Naive thymus-derived CD4-positive, alpha-beta T cell (primary cell): ENCODE results near the gene GSK3B. TPM values are rescaled to one million over a fixed set of nuclear protein-coding genes. Genes with fewer than 3 reads are reported as not detected.
A peak's percentile ranks its signal among the peaks of the same experiment; 100 is the strongest.

ENCODE experiments used
- ATAC-seq: fragments of 150-1000 bp; cut with Tn5 transposase; 2 replicates; pipeline ENCODE4 v1.10.0; 2021; ENCODE audit warnings: mild to moderate bottlenecking, moderate library complexity
- CTCF ChIA-PET: fragments of 350-600 bp; sonication (Branson Sonifier 250); formaldehyde crosslinking; loops from one replicate; lab custom pipeline; 2021; ENCODE audit warnings: antibody characterized with exemption; lab: Charles Lee
- POLR2A ChIA-PET: fragments of 350-600 bp; sonication (Branson Sonifier 250); formaldehyde crosslinking; loops from one replicate; lab custom pipeline; 2021; ENCODE audit warnings: antibody characterized with exemption, inconsistent platforms; lab: Charles Lee
- DNase-seq, 9 donors: peaks; one replicate each; pipeline versions ENCODE4 v3.0.0 to v3.0.0-alpha.2; 2020 to 2022; ENCODE audit warnings: mixed read lengths in 1 of 9
- H3K27ac ChIP-seq: one replicate; pipeline ENCODE4 v1.7.0; 2013; ENCODE audit warnings: mild to moderate bottlenecking, low read depth, low read length, moderate library complexity
- H3K27me3 ChIP-seq, 2 donors: one replicate each; pipeline ENCODE4 v1.7.0; 2013; ENCODE audit warnings: low read length in 2 of 2, mild to moderate bottlenecking in 2 of 2, moderate library complexity in 2 of 2; ENCODE audit not compliant: control insufficient read depth in 2 of 2, insufficient read depth in 2 of 2
- H3K36me3 ChIP-seq, 3 experiments: 1 replicate in 2 of 3; 2 replicates in 1 of 3; pipeline ENCODE4 v1.7.0; 2013; ENCODE audit warnings: low read length in 3 of 3, mild to moderate bottlenecking in 3 of 3, moderate library complexity in 1 of 3; ENCODE audit not compliant: insufficient read depth in 3 of 3, control insufficient read depth in 2 of 3
- H3K4me1 ChIP-seq, 2 donors: one replicate each; pipeline ENCODE4 v1.7.0; 2013; ENCODE audit warnings: low read length in 2 of 2, mild to moderate bottlenecking in 2 of 2, moderate library complexity in 1 of 2; ENCODE audit not compliant: control insufficient read depth in 2 of 2, insufficient read depth in 2 of 2
- H3K4me3 ChIP-seq: 2 replicates; pipeline ENCODE4 v1.7.0; 2013; ENCODE audit warnings: mild to moderate bottlenecking, low read length
- H3K9me3 ChIP-seq, 3 experiments: 1 replicate in 2 of 3; 2 replicates in 1 of 3; pipeline ENCODE4 v1.7.0; 2013; ENCODE audit warnings: low read length in 3 of 3; ENCODE audit not compliant: control insufficient read depth in 2 of 3
- H3K27ac Mint-ChIP-seq, 9 donors: one replicate each; pipeline ENCODE4 v1.8.0; 2020 to 2022; ENCODE audit warnings: mixed read lengths in 9 of 9, mild to moderate bottlenecking in 8 of 9, moderate library complexity in 5 of 9, inconsistent platforms in 2 of 9
- H3K27me3 Mint-ChIP-seq, 5 donors: one replicate each; pipeline ENCODE4 v1.8.0; 2021 to 2022; ENCODE audit warnings: mixed read lengths in 5 of 5, mild to moderate bottlenecking in 1 of 5
- H3K36me3 Mint-ChIP-seq, 5 donors: one replicate each; pipeline ENCODE4 v1.8.0; 2020 to 2022; ENCODE audit warnings: mixed read lengths in 5 of 5, mild to moderate bottlenecking in 3 of 5, inconsistent platforms in 1 of 5
- H3K4me1 Mint-ChIP-seq, 7 donors: one replicate each; pipeline ENCODE4 v1.8.0; 2020 to 2022; ENCODE audit warnings: mixed read lengths in 7 of 7, mild to moderate bottlenecking in 3 of 7, inconsistent platforms in 1 of 7
- H3K4me3 Mint-ChIP-seq, 10 donors: one replicate each; pipeline ENCODE4 v1.8.0; 2020 to 2022; ENCODE audit warnings: mild to moderate bottlenecking in 10 of 10, mixed read lengths in 10 of 10, moderate library complexity in 6 of 10, inconsistent platforms in 2 of 10
- H3K9me3 Mint-ChIP-seq, 11 donors: one replicate each; pipeline ENCODE4 v1.8.0; 2020 to 2022; ENCODE audit warnings: mixed read lengths in 11 of 11, mild to moderate bottlenecking in 4 of 11, inconsistent platforms in 1 of 11, moderate library complexity in 1 of 11
- intact Hi-C, 2 donors: fragments of 100-400 bp; cut with micrococcal nuclease; formaldehyde crosslinking; loops; one replicate each; pipeline ENCODE4 v1.15.1; 2023
- polyA plus RNA-seq, 2 donors: library from polyadenylated mRNA; unstranded; fragments of 300-500 nt; fragmentation: Illumina TruSeq; gene quantifications; one replicate each; pipeline ENCODE4 v1.2.3, GENCODE V29; 2021
- total RNA-seq, 6 experiments: library from RNA in 5 of 6; stranded (reverse) in 5 of 6; gene quantifications; 1 replicate in 5 of 6; 2 replicates in 1 of 6; pipeline ENCODE4 v1.2.3 and lab custom pipeline; 2021 to 2026

The GSK3B gene
- 10 to 100 TPM; 32.9 to 42.9 (median 38.6) TPM for total RNA-seq
- 10 to 100 TPM; 13.4 to 15.7 TPM for polyA plus RNA-seq
- total RNA-seq (lab: John Stamatoyannopoulos, UW), result 70.1 reads per million, percentile 78 among the genes with 10 or more reads in this experiment

GRCh38 chr3:120093911-120094775 lies at the start of gene GSK3B:
GSK3B (minus strand) TSS chr3:120094447; CDS start chr3:120093434, 1,013 bp downstream.
- DNase-seq, result peak in 7 of 9 donors; percentile 78 to 100 (median 99)
- Histone ChIP-seq H3K9me3 (no peaks in the 10 kb centered on the region), H3K4me3 (peak within 1 kb of the TSS; percentile 90), H3K27me3 (no peaks in the 10 kb centered on the region), H3K4me1 (peaks cover 15 to 32% of the 10 kb centered on the region in 2 donors), H3K36me3 (peaks cover 0 to 11% (median 0%) of the 10 kb centered on the region in 3 experiments), H3K27ac (peak within 1 kb of the TSS; percentile 92)
- peak within 1 kb of the TSS in 1 of 9 donors; percentile 99 for H3K27ac Mint-ChIP-seq
- peaks cover 16 to 33% (median 29%) of the 10 kb centered on the region in 7 donors for H3K4me1 Mint-ChIP-seq
- no peak within 1 kb of the TSS for H3K4me3 Mint-ChIP-seq
- intact Hi-C loops, result loop anchor here (1.0 to 10.0 kb wide), 24 partner anchors 42 to 1653 kb away; partner anchors contain the start of genes ARHGAP31 (in 1 of the 2), B4GALT4 (in 1 of the 2), CFAP91 (in 1 of the 2) and COX17 (in 1 of the 2)
- ChIA-PET POLR2A (interaction anchor here (0.7 to 4.2 kb wide), 20 partner anchors 9 to 1528 kb away, joined by 3 to 29 read pairs (median 5); partner anchors contain the start of genes LRRC58, NDUFB4, TIMMDC1 and TMEM39A), CTCF (interaction anchor here (1.1 kb wide), 1 partner anchor 117 kb away, joined by 3 read pairs; no protein-coding TSS in a partner anchor)
- H3K27me3 Mint-ChIP-seq, result peaks cover 0 to 5% (median 0%) of the 10 kb centered on the region in 5 donors
- ATAC-seq, result peak; percentile 71
- H3K9me3 Mint-ChIP-seq, result no peaks in the 10 kb centered on the region
- peaks cover 0 to 14% (median 7%) of the 10 kb centered on the region in 5 donors for H3K36me3 Mint-ChIP-seq

- Histone ChIP-seq H3K27me3 (no peaks in the 10 kb centered on the region), H3K9me3 (no peaks in the 10 kb centered on the region), H3K4me1 (no peaks in the 10 kb centered on the region), H3K27ac (no peak overlapping the region), H3K4me3 (no peak overlapping the region), H3K36me3 (no peaks in the 10 kb centered on the region)
- Mint-ChIP-seq H3K36me3 (no peaks in the 10 kb centered on the region), H3K4me1 (peaks cover 9 to 26% (median 18%) of the 10 kb centered on the region in 7 donors), H3K27ac (peak overlapping the region in 1 of 9 donors; percentile 33), H3K4me3 (no peak overlapping the region), H3K9me3 (no peaks in the 10 kb centered on the region), H3K27me3 (no peaks in the 10 kb centered on the region)
- POLR2A ChIA-PET, result no interaction called here
- no peak for ATAC-seq
- no peak for DNase-seq
- intact Hi-C loops, result loop anchor here in 1 of 2 donors (10.0 kb wide), 1 partner anchor 609 kb away; no protein-coding TSS in a partner anchor
- CTCF ChIA-PET, result interaction anchor here (1.4 to 2.9 kb wide), 2 partner anchors 250 to 252 kb away, joined by 4 to 11 read pairs; no protein-coding TSS in a partner anchor
Measured at GRCh38 chr3:120143676-120144075, 49.4 kb upstream of the GSK3B start.

- Mint-ChIP-seq H3K36me3 (no peaks in the 10 kb centered on the region), H3K27me3 (no peaks in the 10 kb centered on the region), H3K27ac (no peak overlapping the region), H3K4me1 (peaks cover 7 to 14% (median 8%) of the 10 kb centered on the region in 7 donors), H3K4me3 (no peak overlapping the region), H3K9me3 (no peaks in the 10 kb centered on the region)
- ChIA-PET POLR2A (no interaction called here), CTCF (no interaction called here)
- no peaks in the 10 kb centered on the region for H3K9me3 ChIP-seq
- no peaks in the 10 kb centered on the region for H3K36me3 ChIP-seq
- intact Hi-C loops, result loop anchor here in 1 of 2 donors (10.0 kb wide), 1 partner anchor 607 kb away; no protein-coding TSS in a partner anchor
- no peak for ATAC-seq
- H3K4me3 ChIP-seq, result no peak overlapping the region
- no peak overlapping the region for H3K27ac ChIP-seq
- H3K4me1 ChIP-seq, result no peaks in the 10 kb centered on the region
- H3K27me3 ChIP-seq, result no peaks in the 10 kb centered on the region
- no peak for DNase-seq
Measured at GRCh38 chr3:120142236-120142635, 48.0 kb upstream of the GSK3B start.

- H3K27ac Mint-ChIP-seq, result no peak overlapping the region
- Histone ChIP-seq H3K4me1 (no peaks in the 10 kb centered on the region), H3K9me3 (no peaks in the 10 kb centered on the region), H3K36me3 (no peaks in the 10 kb centered on the region), H3K4me3 (no peak overlapping the region), H3K27ac (no peak overlapping the region), H3K27me3 (no peaks in the 10 kb centered on the region)
- no peaks in the 10 kb centered on the region for H3K36me3 Mint-ChIP-seq
- H3K9me3 Mint-ChIP-seq, result no peaks in the 10 kb centered on the region
- no peak overlapping the region for H3K4me3 Mint-ChIP-seq
- ChIA-PET POLR2A (no interaction called here), CTCF (interaction anchor here (0.6 kb wide), 1 partner anchor 659 kb away, joined by 4 read pairs; no protein-coding TSS in a partner anchor)
- no peak for ATAC-seq
- no peaks in the 10 kb centered on the region for H3K27me3 Mint-ChIP-seq
- no peak for DNase-seq
- peaks cover 0 to under 1% (median 0%) of the 10 kb centered on the region in 7 donors for H3K4me1 Mint-ChIP-seq
- intact Hi-C loops, result loop anchor here in 1 of 2 donors (10.0 kb wide), 1 partner anchor 605 kb away; no protein-coding TSS in a partner anchor
Measured at GRCh38 chr3:120140098-120140742, 46.0 kb upstream of the GSK3B start.

- no peaks in the 10 kb centered on the region for H3K27me3 Mint-ChIP-seq
Measured at GRCh38 chr3:120139140-120139539, 44.9 kb upstream of the GSK3B start.

GRCh38 chr3:120137548-120137947 lies 43.3 kb upstream of the GSK3B start:
- H3K27me3 ChIP-seq, result no peaks in the 10 kb centered on the region
- Mint-ChIP-seq H3K9me3 (no peaks in the 10 kb centered on the region), H3K36me3 (no peaks in the 10 kb centered on the region), H3K27ac (no peak overlapping the region), H3K4me1 (no peaks in the 10 kb centered on the region), H3K27me3 (no peaks in the 10 kb centered on the region), H3K4me3 (no peak overlapping the region)
- no peak overlapping the region for H3K27ac ChIP-seq
- no peak for ATAC-seq
- no peaks in the 10 kb centered on the region for H3K36me3 ChIP-seq
- no peaks in the 10 kb centered on the region for H3K9me3 ChIP-seq
- DNase-seq, result no peak
- CTCF ChIA-PET, result no interaction called here
- H3K4me3 ChIP-seq, result no peak overlapping the region
- POLR2A ChIA-PET, result no interaction called here
- no peaks in the 10 kb centered on the region for H3K4me1 ChIP-seq
- intact Hi-C loops, result no loop called here

More at GRCh38 chr3:120139140-120139539, 44.9 kb upstream of the GSK3B start:
- intact Hi-C loops, result no loop called here
- DNase-seq (no peak), ATAC-seq (no peak)
- CTCF ChIA-PET, result no interaction called here
- H3K4me3 Mint-ChIP-seq, result no peak overlapping the region
- POLR2A ChIA-PET, result no interaction called here
- H3K4me1 ChIP-seq, result no peaks in the 10 kb centered on the region
- no peak overlapping the region for H3K27ac ChIP-seq
- no peaks in the 10 kb centered on the region for H3K36me3 ChIP-seq
- no peak overlapping the region for H3K4me3 ChIP-seq
- no peaks in the 10 kb centered on the region for H3K9me3 Mint-ChIP-seq
- H3K4me1 Mint-ChIP-seq, result no peaks in the 10 kb centered on the region
- H3K9me3 ChIP-seq, result no peaks in the 10 kb centered on the region
- H3K27me3 ChIP-seq, result no peaks in the 10 kb centered on the region
- H3K27ac Mint-ChIP-seq, result no peak overlapping the region
- no peaks in the 10 kb centered on the region for H3K36me3 Mint-ChIP-seq
